ENCODE measurements around the gene HP1BP3. TPM values are rescaled to one million over a fixed set of nuclear protein-coding genes. Genes with fewer than 3 reads are reported as not detected.
A peak's percentile ranks its signal among the peaks of the same experiment; 100 is the strongest.

The HP1BP3 gene
- total RNA-seq, 1 experiment from 2014 or later: 207 TPM

DNA sequence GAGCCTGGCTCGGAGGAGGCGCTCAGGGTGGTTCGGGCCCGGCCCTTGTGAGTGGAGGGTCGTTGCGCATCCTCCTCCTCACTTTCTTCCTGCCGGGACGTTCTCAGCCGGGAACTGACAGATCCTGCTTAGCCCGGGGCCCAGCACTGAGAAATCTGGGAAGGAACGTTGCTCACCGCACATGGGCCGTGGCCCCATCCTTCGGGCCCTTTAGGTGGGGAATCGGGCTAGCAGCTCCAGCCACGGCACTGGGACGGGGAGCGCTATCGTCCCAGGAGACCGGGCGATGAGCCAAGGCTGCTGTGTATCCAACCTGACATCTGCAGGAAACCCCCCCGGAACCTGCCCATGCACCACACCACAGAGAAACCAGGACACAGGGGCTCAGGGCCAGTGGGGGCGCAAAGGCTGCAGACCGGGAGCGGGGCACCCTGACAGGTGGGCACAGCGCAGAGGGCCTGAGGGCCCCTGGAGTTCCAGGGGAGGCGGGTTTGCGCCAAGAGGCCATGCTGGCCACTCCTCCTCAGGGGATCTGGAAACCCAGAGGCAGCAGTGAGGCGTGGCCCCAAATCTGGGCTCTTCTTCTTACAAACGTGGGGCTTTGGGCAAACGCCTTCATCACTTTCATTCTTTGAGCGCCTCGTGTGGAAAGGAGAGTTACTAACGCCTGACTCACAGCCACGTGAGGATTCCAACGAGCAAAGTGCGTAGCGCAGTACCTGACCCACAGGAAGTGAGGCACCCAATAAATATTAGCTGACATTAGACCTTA is 54.3 kb downstream of the HP1BP3 start, which contains the start of gene SH2D5 (continued):
- TF ChIP-seq, protein P1, sequence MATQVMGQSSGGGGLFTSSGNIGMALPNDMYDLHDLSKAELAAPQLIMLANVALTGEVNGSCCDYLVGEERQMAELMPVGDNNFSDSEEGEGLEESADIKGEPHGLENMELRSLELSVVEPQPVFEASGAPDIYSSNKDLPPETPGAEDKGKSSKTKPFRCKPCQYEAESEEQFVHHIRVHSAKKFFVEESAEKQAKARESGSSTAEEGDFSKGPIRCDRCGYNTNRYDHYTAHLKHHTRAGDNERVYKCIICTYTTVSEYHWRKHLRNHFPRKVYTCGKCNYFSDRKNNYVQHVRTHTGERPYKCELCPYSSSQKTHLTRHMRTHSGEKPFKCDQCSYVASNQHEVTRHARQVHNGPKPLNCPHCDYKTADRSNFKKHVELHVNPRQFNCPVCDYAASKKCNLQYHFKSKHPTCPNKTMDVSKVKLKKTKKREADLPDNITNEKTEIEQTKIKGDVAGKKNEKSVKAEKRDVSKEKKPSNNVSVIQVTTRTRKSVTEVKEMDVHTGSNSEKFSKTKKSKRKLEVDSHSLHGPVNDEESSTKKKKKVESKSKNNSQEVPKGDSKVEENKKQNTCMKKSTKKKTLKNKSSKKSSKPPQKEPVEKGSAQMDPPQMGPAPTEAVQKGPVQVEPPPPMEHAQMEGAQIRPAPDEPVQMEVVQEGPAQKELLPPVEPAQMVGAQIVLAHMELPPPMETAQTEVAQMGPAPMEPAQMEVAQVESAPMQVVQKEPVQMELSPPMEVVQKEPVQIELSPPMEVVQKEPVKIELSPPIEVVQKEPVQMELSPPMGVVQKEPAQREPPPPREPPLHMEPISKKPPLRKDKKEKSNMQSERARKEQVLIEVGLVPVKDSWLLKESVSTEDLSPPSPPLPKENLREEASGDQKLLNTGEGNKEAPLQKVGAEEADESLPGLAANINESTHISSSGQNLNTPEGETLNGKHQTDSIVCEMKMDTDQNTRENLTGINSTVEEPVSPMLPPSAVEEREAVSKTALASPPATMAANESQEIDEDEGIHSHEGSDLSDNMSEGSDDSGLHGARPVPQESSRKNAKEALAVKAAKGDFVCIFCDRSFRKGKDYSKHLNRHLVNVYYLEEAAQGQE (IDR thresholded peaks at IDR 0.05; ENCODE audit: low read depth): no peak

DNA sequence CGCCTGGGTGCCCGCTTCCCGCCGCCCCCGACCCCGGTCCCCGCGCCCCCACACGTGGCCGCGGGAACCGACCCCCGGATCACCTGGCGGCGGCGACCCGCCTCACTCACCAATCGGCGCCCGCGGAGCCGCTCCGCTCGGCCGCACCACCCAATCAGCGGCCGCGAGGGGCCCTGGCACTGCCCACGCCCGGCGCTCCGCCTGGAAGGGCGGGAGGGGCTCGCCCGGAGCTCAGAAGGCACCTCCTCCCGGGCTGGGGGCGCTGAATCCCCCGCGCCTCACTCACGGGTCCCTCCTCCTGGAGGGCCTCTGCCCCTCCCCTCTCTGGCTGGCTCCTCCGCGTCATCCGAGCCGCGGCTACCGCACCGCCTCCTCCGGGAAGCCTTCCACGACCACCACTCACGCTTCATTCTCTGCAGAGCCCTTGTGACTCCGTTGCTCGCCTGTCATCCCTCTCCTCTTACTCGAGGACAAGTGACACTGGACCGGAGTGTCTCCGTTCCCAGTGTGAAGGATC is 55.0 kb downstream of the HP1BP3 start:
- Histone ChIP-seq H3K27ac (ENCODE audit: low read depth, low read length) (peak overlapping the region; percentile 93), H3K9me3 (ENCODE audit: control insufficient read depth in 1 of 2, insufficient read depth in 1 of 2, low read depth in 1 of 2, low read length in 2 of 2) (no peaks in the 10 kb centered on the region), H3K4me1 (ENCODE audit: control insufficient read depth in 1 of 2, insufficient read depth in 2 of 2, low read length in 2 of 2) (peaks cover 17 to 49% of the 10 kb centered on the region in 2 experiments), H3K27me3 (ENCODE audit: insufficient read depth, low read length) (no peaks in the 10 kb centered on the region), H3K4me2 (ENCODE audit: low read length) (peak overlapping the region; percentile 88), H4K20me1 (ENCODE audit: insufficient read depth) (no peaks in the 10 kb centered on the region), H3K4me3 (replicated peaks in 1 of 2; ENCODE audit: low read depth in 1 of 2, low read length in 2 of 2) (peak overlapping the region; percentile 56), H3K9me2 (ENCODE audit: insufficient read depth) (no peaks in the 10 kb centered on the region), H3K9ac (ENCODE audit: low read length) (peak overlapping the region; percentile 68), H3K79me2 (ENCODE audit: insufficient read depth, low read length) (peaks cover 5% of the 10 kb centered on the region; the same call in 1 of the 2 replicates), H2AFZ (ENCODE audit: low read depth, low read length, poor library complexity, severe bottlenecking) (no peak overlapping the region), H3K36me3 (ENCODE audit: control insufficient read depth in 1 of 2, insufficient read depth in 2 of 2, low read length in 2 of 2) (peaks cover 0 to 4% of the 10 kb centered on the region in 2 experiments; a peak in 1 of 4 replicates)
- DNase-seq (ENCODE audit: low read depth, low spot score) (no peak), ATAC-seq (peak; percentile 80)
- RAD21 ChIA-PET (ENCODE audit: low non-redundant PET in 1 of 2, low total read pairs in 2 of 2, uncharacterized antibody in 2 of 2, unreplicated experiment in 2 of 2): interaction anchor here in 1 of 2 experiments (1.0 kb wide), 2 partner anchors 35 to 157 kb away, joined by 3 to 5 read pairs; no protein-coding TSS in a partner anchor
- no TSS peak for BruUV-seq (replicated peaks)
- TF ChIP-seq, protein P2, sequence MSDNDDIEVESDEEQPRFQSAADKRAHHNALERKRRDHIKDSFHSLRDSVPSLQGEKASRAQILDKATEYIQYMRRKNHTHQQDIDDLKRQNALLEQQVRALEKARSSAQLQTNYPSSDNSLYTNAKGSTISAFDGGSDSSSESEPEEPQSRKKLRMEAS (IDR thresholded peaks at IDR 0.05): peak; percentile 30; the same call in 1 of the 2 replicates
- TF ChIP-seq RAD21 (IDR thresholded peaks at IDR 0.05; ENCODE audit: low read depth): no peak
- no peak for TF ChIP-seq EZH2 (IDR thresholded peaks at IDR 0.05)
- no peak for TF ChIP-seq POLR2AphosphoS5 (IDR thresholded peaks at IDR 0.05; ENCODE audit: low read depth, low read length)
- TF ChIP-seq EGR1 (IDR thresholded peaks at IDR 0.05; ENCODE audit: low read depth): no peak
- CTCF ChIA-PET: interaction anchor here (2.7 kb wide), 1 partner anchor 35 kb away, joined by 13 read pairs; no protein-coding TSS in a partner anchor
- POLR2A ChIA-PET: no interaction called here
- intact Hi-C loops (cut with micrococcal nuclease): no loop called here

Data from HCT116 (cell line).